Fibroblast of lung (primary cell): ENCODE results near the gene TSACC. TPM values are rescaled to one million over a fixed set of nuclear protein-coding genes. Genes with fewer than 3 reads are reported as not detected.
"Not testable (repeated sequence)": the region's sequence is repeated elsewhere in the genome, so short reads cannot be mapped to it uniquely, and the experiment has no call there.

ENCODE experiments used
- DNase-seq, 2 donors: peaks; one replicate each; pipeline versions ENCODE4 v3.0.0 to v3.0.0-alpha.2; 2010; ENCODE audit warnings: low read depth in 2 of 2
- H2AFZ ChIP-seq: 2 replicates; pipeline ENCODE4 v1.5.1; 2012; ENCODE audit warnings: low read length, control low read depth, inconsistent platforms
- H3K27ac ChIP-seq: 2 replicates; pipeline ENCODE4 v1.5.1; 2011; ENCODE audit warnings: low read length, control low read depth; ENCODE audit not compliant: insufficient read depth
- H3K27me3 ChIP-seq: 2 replicates; pipeline ENCODE4 v1.5.1; 2011; ENCODE audit warnings: mild to moderate bottlenecking, low read length; ENCODE audit not compliant: control insufficient read depth, insufficient read depth
- H3K36me3 ChIP-seq: 2 replicates; pipeline ENCODE4 v1.5.1; 2011; ENCODE audit warnings: low read length; ENCODE audit not compliant: control insufficient read depth, insufficient read depth
- H3K4me1 ChIP-seq: 2 replicates; pipeline ENCODE4 v1.5.1; 2011; ENCODE audit warnings: low read length; ENCODE audit not compliant: control insufficient read depth, insufficient read depth; ENCODE audit errors: extremely low read depth
- H3K4me2 ChIP-seq: 2 replicates; pipeline ENCODE4 v1.5.1; 2011; ENCODE audit warnings: low read length, control low read depth; ENCODE audit not compliant: insufficient read depth; ENCODE audit errors: extremely low read depth
- H3K4me3 ChIP-seq, 4 experiments: fragments of 200-600 bp in 1 of 4; sonication (generic) in 1 of 4; replicated peaks in 1 of 4; 2 replicates each; pipeline ENCODE4 v1.5.1; 2011 to 2016; ENCODE audit warnings: low read length in 4 of 4, low read depth in 3 of 4, mild to moderate bottlenecking in 3 of 4, control low read depth in 2 of 4, inconsistent platforms in 1 of 4, mixed read lengths in 1 of 4; ENCODE audit not compliant: insufficient read depth in 1 of 4; ENCODE audit errors: control extremely low read depth in 1 of 4
- H3K79me2 ChIP-seq: 2 replicates; pipeline ENCODE4 v1.5.1; 2012; ENCODE audit warnings: mild to moderate bottlenecking, low read length, inconsistent platforms; ENCODE audit not compliant: control insufficient read depth, insufficient read depth
- H3K9ac ChIP-seq: 2 replicates; pipeline ENCODE4 v1.5.1; 2011; ENCODE audit warnings: mild to moderate bottlenecking, low read length, control low read depth; ENCODE audit not compliant: insufficient read depth
- H3K9me3 ChIP-seq: 2 replicates; pipeline ENCODE4 v1.5.1; 2012; ENCODE audit warnings: low read depth, low read length; ENCODE audit not compliant: control insufficient read depth, insufficient read depth
- H4K20me1 ChIP-seq: 2 replicates; pipeline ENCODE4 v1.5.1; 2011; ENCODE audit warnings: low read length; ENCODE audit not compliant: control insufficient read depth, insufficient read depth; ENCODE audit errors: extremely low read depth
- CTCF ChIP-seq, 2 donors: IDR thresholded peaks in 1 of 2; conservative IDR thresholded peaks in 1 of 2; 1 replicate in 1 of 2; 2 replicates in 1 of 2; pipeline ENCODE4 v1.5.1; 2011 to 2012; ENCODE audit warnings: low read length in 2 of 2, control low read depth in 1 of 2, inconsistent platforms in 1 of 2, low read depth in 1 of 2, mild to moderate bottlenecking in 1 of 2
- EZH2 ChIP-seq: IDR thresholded peaks from 2 replicates; pipeline ENCODE4 v1.5.1; 2012; ENCODE audit warnings: low read length, control low read depth, mild to moderate bottlenecking; ENCODE audit errors: missing control alignments
- polyA plus RNA-seq, 2 donors: library from polyadenylated mRNA; depleted of rRNA in 1 of 2; stranded (reverse) in 1 of 2; unstranded in 1 of 2; fragments of >200 nt; gene quantifications; 2 replicates each; pipeline ENCODE4 v1.2.1, GENCODE V29; 2011 to 2012; ENCODE audit warnings: missing spikeins in 1 of 2
- total RNA-seq: library from RNA; depleted of rRNA; stranded (reverse); fragments of >200 nt; gene quantifications from 2 replicates; pipeline ENCODE4 v1.2.1, GENCODE V29; 2014

TSACC gene
- total and polyA plus RNA-seq, 2 donors (not counting 1 experiment from before 2014, with no cell fraction given): 0.50 to 0.54 TPM

- Histone ChIP-seq H3K27me3 (peaks cover 5% of the 10 kb centered on the region), H3K79me2 (peaks cover 7% of the 10 kb centered on the region), H3K9me3 (no peaks in the 10 kb centered on the region), H3K27ac (no peak overlapping the region), H3K9ac (no peak overlapping the region), H3K36me3 (no peaks in the 10 kb centered on the region), H4K20me1 (no peaks in the 10 kb centered on the region), H2AFZ (no peak overlapping the region), H3K4me3 (no peak overlapping the region), H3K4me2 (no peak overlapping the region), H3K4me1 (peaks cover 3% of the 10 kb centered on the region)
- TF ChIP-seq CTCF (conservative IDR thresholded peaks at IDR 0.05 in 1 of 2, IDR thresholded peaks at IDR 0.05 in 1 of 2; ENCODE audit: low read depth in 1 of 2, low read length in 2 of 2): no peak
- TF ChIP-seq EZH2: no peak
- DNase-seq: no peak
These were observed 4.0 kb downstream of the TSACC start for GRCh38 chr1:156342166-156342955.

- Histone ChIP-seq H3K9ac (no peak overlapping the region), H3K36me3 (no peaks in the 10 kb centered on the region), H3K9me3 (no peaks in the 10 kb centered on the region), H4K20me1 (no peaks in the 10 kb centered on the region), H3K27me3 (peaks cover 9% of the 10 kb centered on the region), H3K27ac (no peak overlapping the region), H3K4me2 (no peak overlapping the region), H3K79me2 (no peaks in the 10 kb centered on the region), H3K4me1 (peaks cover 3% of the 10 kb centered on the region), H3K4me3 (no peak overlapping the region), H2AFZ (no peak overlapping the region)
- no peak for TF ChIP-seq CTCF (conservative IDR thresholded peaks at IDR 0.05 in 1 of 2, IDR thresholded peaks at IDR 0.05 in 1 of 2; ENCODE audit: low read depth in 1 of 2, low read length in 2 of 2)
- TF ChIP-seq EZH2: no peak
- DNase-seq: no peak
These were observed 6.1 kb downstream of the TSACC start for GRCh38 chr1:156344409-156344808.

GRCh38 chr1:156346035-156346434 lies 7.7 kb downstream of the TSACC start:
- H3K4me2 ChIP-seq, H4K20me1 ChIP-seq, H3K4me1 ChIP-seq, H3K36me3 ChIP-seq, H3K9ac ChIP-seq, H3K27ac ChIP-seq, H3K4me3 ChIP-seq, H3K9me3 ChIP-seq, H2AFZ ChIP-seq, H3K79me2 ChIP-seq, DNase-seq, H3K27me3 ChIP-seq: not testable (repeated sequence)
